ENCODE measurements around the gene ABHD3. TPM values are rescaled to one million over a fixed set of nuclear protein-coding genes. Genes with fewer than 3 reads are reported as not detected.
"Not testable (repeated sequence)": the region's sequence is repeated elsewhere in the genome, so short reads cannot be mapped to it uniquely, and the experiment has no call there.

Gene ABHD3
- total RNA-seq, 4 donors from 2014 or later: 5.1 to 8.3 (median 7.0) TPM

GRCh38 chr18:21656402-21656801 lies 48.2 kb downstream of the ABHD3 start:
- DNase-seq (ENCODE audit: extremely low spot score): no peak
- H3K27ac ChIP-seq (replicated peaks in 1 of 4): no peak overlapping the region
- intact Hi-C loops (cut with DNase I): no loop called here
- no peaks in the 10 kb centered on the region for H3K4me1 ChIP-seq
- no peak overlapping the region for H3K4me3 ChIP-seq
- TF ChIP-seq CTCF (IDR thresholded peaks at IDR 0.05): no peak
- TF ChIP-seq POLR2AphosphoS5 (IDR thresholded peaks at IDR 0.05): no peak
- TF ChIP-seq EP300 (IDR thresholded peaks at IDR 0.05): no peak
- TF ChIP-seq POLR2A (IDR thresholded peaks at IDR 0.05; ENCODE audit: low read depth): no peak
- no peaks in the 10 kb centered on the region for H3K27me3 ChIP-seq
- no peaks in the 10 kb centered on the region for H3K9me3 ChIP-seq
- peaks cover 0 to 18% (median 11%) of the 10 kb centered on the region in 4 donors for H3K36me3 ChIP-seq

- DNase-seq (ENCODE audit: extremely low spot score): no peak
- Histone ChIP-seq H3K4me1 (no peaks in the 10 kb centered on the region), H3K4me3 (no peak overlapping the region), H3K27ac (replicated peaks in 1 of 4) (no peak overlapping the region), H3K27me3 (no peaks in the 10 kb centered on the region), H3K36me3 (peaks cover 0 to 15% (median 9%) of the 10 kb centered on the region in 4 donors), H3K9me3 (no peaks in the 10 kb centered on the region)
- intact Hi-C loops (cut with DNase I): no loop called here
- WGBS: 97% methylated on average over 3 of the region's 3 CpGs
- TF ChIP-seq EP300 (IDR thresholded peaks at IDR 0.05): no peak
- no peak for TF ChIP-seq POLR2A (IDR thresholded peaks at IDR 0.05; ENCODE audit: low read depth)
- no peak for TF ChIP-seq CTCF (IDR thresholded peaks at IDR 0.05)
- no peak for TF ChIP-seq POLR2AphosphoS5 (IDR thresholded peaks at IDR 0.05)
Measured at GRCh38 chr18:21653361-21653760, 51.2 kb downstream of the ABHD3 start.

DNA sequence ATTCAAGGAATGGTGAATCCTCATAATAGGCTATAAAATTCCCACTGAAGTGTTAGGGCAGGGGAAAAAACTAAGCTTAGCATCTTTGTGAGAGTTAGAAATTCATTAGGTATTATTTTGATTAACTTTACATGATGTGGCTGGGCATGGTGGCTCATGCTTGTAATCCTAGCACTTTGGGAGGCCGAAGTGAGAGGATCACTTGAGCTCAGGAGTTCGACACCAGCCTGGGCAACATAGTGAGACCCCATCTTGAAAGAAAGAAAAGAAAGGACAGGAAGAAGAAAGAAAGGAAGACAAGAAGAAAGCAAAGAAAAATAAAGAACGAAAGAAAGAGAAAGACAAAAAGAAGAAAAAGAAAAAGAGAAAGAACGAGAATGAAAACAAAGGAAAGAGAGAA lies 52.5 kb downstream of the ABHD3 start:
- H3K27me3 ChIP-seq: no peaks in the 10 kb centered on the region
- H3K27ac ChIP-seq (replicated peaks in 1 of 4): no peak overlapping the region
- intact Hi-C loops (cut with DNase I): no loop called here
- TF ChIP-seq CTCF (IDR thresholded peaks at IDR 0.05) (no peak), POLR2AphosphoS5 (IDR thresholded peaks at IDR 0.05) (no peak), POLR2A (IDR thresholded peaks at IDR 0.05; ENCODE audit: low read depth) (no peak), EP300 (IDR thresholded peaks at IDR 0.05) (no peak)
- H3K9me3 ChIP-seq: no peaks in the 10 kb centered on the region
- peaks cover 0 to 8% (median 4%) of the 10 kb centered on the region in 4 donors for H3K36me3 ChIP-seq
- no peak overlapping the region for H3K4me3 ChIP-seq
- WGBS: 97% methylated on average over 4 of the region's 4 CpGs
- no peaks in the 10 kb centered on the region for H3K4me1 ChIP-seq
- no peak for DNase-seq (ENCODE audit: extremely low spot score)

DNA sequence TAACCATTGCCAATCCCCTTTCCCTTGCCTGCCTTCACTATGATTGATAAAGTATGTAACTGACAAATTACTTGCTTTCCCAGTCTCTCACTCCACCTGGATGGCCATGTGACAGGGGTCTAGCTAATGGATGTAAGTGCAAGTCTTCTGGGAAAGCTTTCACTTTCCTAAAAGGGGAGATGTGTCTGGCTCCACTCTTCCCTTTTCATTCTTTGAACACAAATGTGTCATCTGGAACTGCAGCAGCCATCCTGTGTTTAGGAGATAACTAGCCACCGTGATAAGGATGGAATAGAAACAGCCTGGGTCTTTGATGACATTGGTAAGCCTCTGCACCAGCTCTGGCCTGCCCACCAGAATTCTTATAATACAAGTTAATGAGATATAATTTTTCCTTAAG lies 54.3 kb downstream of the ABHD3 start:
- WGBS: 33% methylated on average over 1 of the region's 1 CpG
- TF ChIP-seq POLR2A (IDR thresholded peaks at IDR 0.05; ENCODE audit: low read depth) (no peak), CTCF (IDR thresholded peaks at IDR 0.05) (no peak), POLR2AphosphoS5 (IDR thresholded peaks at IDR 0.05) (no peak), EP300 (IDR thresholded peaks at IDR 0.05) (no peak)
- DNase-seq (ENCODE audit: extremely low spot score): no peak
- intact Hi-C loops (cut with DNase I): no loop called here
- Histone ChIP-seq H3K4me3 (no peak overlapping the region), H3K27me3 (no peaks in the 10 kb centered on the region), H3K4me1 (no peaks in the 10 kb centered on the region), H3K27ac (replicated peaks in 1 of 4) (no peak overlapping the region), H3K9me3 (no peaks in the 10 kb centered on the region), H3K36me3 (no peaks in the 10 kb centered on the region)

GRCh38 chr18:21640375-21640774 lies 64.2 kb downstream of the ABHD3 start:
- H3K36me3 ChIP-seq; DNase-seq (ENCODE audit: extremely low spot score); H3K9me3 ChIP-seq; intact Hi-C loops (cut with DNase I); H3K27ac ChIP-seq (replicated peaks in 1 of 4); H3K4me1 ChIP-seq; H3K27me3 ChIP-seq; H3K4me3 ChIP-seq: not testable (repeated sequence)
- WGBS: 100% methylated on average over 5 of the region's 5 CpGs

Data from esophagus muscularis mucosa (tissue), 4 donors.